Kidney (tissue), 14 donors: ENCODE results near the gene SHPK. TPM values are rescaled to one million over a fixed set of nuclear protein-coding genes. Genes with fewer than 3 reads are reported as not detected.

Experiments used
- DNase-seq, 5 donors: peaks; one replicate each; pipeline ENCODE4 v3.0.0-alpha.2; 2013 to 2020
- FAIRE-seq: peaks from 2 replicates; lab custom pipeline; 2012; peaks lifted over from hg19 to GRCh38; lab: Jason Lieb, UNC
- H3K27ac ChIP-seq, 2 donors: one replicate each; pipeline ENCODE4 v1.7.0; 2013; ENCODE audit warnings: low read depth in 2 of 2, low read length in 2 of 2, inconsistent platforms in 1 of 2
- H3K27me3 ChIP-seq: one replicate; pipeline ENCODE4 v1.7.1; 2013; ENCODE audit warnings: low read length, inconsistent platforms; ENCODE audit not compliant: control insufficient read depth, insufficient read depth
- H3K36me3 ChIP-seq, 3 donors: one replicate each; pipeline versions ENCODE4 v1.7.0 to v1.7.1; 2013; ENCODE audit warnings: low read length in 3 of 3, control low read depth in 1 of 3, inconsistent platforms in 1 of 3; ENCODE audit not compliant: insufficient read depth in 3 of 3, control insufficient read depth in 2 of 3
- H3K4me1 ChIP-seq, 3 donors: one replicate each; pipeline versions ENCODE4 v1.7.0 to v1.7.1; 2013; ENCODE audit warnings: low read length in 3 of 3, inconsistent platforms in 1 of 3, low read depth in 1 of 3; ENCODE audit not compliant: control insufficient read depth in 2 of 3, insufficient read depth in 2 of 3
- H3K4me3 ChIP-seq, 3 donors: one replicate each; pipeline versions ENCODE4 v1.7.0 to v1.8.1; 2013; ENCODE audit warnings: low read length in 3 of 3, control low read depth in 1 of 3, inconsistent platforms in 1 of 3
- H3K9ac ChIP-seq, 3 donors: one replicate each; pipeline versions ENCODE4 v1.7.0 to v1.7.1; 2013; ENCODE audit warnings: low read length in 3 of 3, control low read depth in 1 of 3, inconsistent platforms in 1 of 3
- H3K9me3 ChIP-seq, 3 donors: one replicate each; pipeline versions ENCODE4 v1.7.0 to v1.7.1; 2013; ENCODE audit warnings: low read length in 3 of 3, control low read depth in 1 of 3, inconsistent platforms in 1 of 3; ENCODE audit not compliant: control insufficient read depth in 2 of 3, insufficient read depth in 1 of 3
- intact Hi-C: fragments of 100-400 bp; cut with DNase I; formaldehyde crosslinking; loops from one replicate; pipeline ENCODE4 v1.11.1; 2022
- polyA plus RNA-seq: library from polyadenylated mRNA; stranded (reverse); fragments of 350-450 nt; fragmentation: Illumina TruSeq; extraction: RNeasy Lipid Tissue Mini Kit (QIAGEN cat#74804); gene quantifications from one replicate; pipeline ENCODE4 v1.2.3, GENCODE V29; 2014; ENCODE audit warnings: low read depth, low replicate concordance; ENCODE audit not compliant: insufficient read depth
- total RNA-seq: library from RNA; stranded (reverse); fragmentation: NEBNext Ultra II Directional; extraction: Animal tissue kit (Norgen Biotek cat#: 25700); gene quantifications from one replicate; pipeline ENCODE4 v1.2.1, GENCODE V29; 2021
- TF ChIP-seq, protein P1 (sequence below): IDR thresholded peaks from 3 replicates; pipeline ENCODE4 v1.5.1; 2012; ENCODE audit warnings: mild to moderate bottlenecking, moderate library complexity, borderline replicate concordance; ENCODE audit not compliant: insufficient read depth; ENCODE audit errors: extremely low read depth
- donor health status: control.
- donor health status: control.
- donor health status: control.
- donor health status: control.
- donor health status: control.
- donor health status: DM: yes; HTN: yes; CAD: no.
- donor health status: Normal renal cell carcinoma (clear cell type).

SHPK gene
- total and polyA plus RNA-seq, 2 donors from 2014 or later: 9.2 to 17.5 TPM

- H3K27ac ChIP-seq: peak overlapping the region; percentile 54 to 83
- FAIRE-seq (no peak), DNase-seq (peak in 2 of 5 donors; percentile 43 to 90)
- no peak overlapping the region for H3K9ac ChIP-seq
- H3K9me3 ChIP-seq: no peaks in the 10 kb centered on the region
- H3K4me1 ChIP-seq: peaks cover 0 to 12% (median 9%) of the 10 kb centered on the region in 3 donors
- H3K27me3 ChIP-seq: no peaks in the 10 kb centered on the region
- TF ChIP-seq, protein P1, sequence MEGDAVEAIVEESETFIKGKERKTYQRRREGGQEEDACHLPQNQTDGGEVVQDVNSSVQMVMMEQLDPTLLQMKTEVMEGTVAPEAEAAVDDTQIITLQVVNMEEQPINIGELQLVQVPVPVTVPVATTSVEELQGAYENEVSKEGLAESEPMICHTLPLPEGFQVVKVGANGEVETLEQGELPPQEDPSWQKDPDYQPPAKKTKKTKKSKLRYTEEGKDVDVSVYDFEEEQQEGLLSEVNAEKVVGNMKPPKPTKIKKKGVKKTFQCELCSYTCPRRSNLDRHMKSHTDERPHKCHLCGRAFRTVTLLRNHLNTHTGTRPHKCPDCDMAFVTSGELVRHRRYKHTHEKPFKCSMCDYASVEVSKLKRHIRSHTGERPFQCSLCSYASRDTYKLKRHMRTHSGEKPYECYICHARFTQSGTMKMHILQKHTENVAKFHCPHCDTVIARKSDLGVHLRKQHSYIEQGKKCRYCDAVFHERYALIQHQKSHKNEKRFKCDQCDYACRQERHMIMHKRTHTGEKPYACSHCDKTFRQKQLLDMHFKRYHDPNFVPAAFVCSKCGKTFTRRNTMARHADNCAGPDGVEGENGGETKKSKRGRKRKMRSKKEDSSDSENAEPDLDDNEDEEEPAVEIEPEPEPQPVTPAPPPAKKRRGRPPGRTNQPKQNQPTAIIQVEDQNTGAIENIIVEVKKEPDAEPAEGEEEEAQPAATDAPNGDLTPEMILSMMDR: no peak
- H3K36me3 ChIP-seq: peaks cover 0 to 9% (median 6%) of the 10 kb centered on the region in 3 donors
- intact Hi-C loops: no loop called here
- no peak overlapping the region for H3K4me3 ChIP-seq
Observed at GRCh38 chr17:3659541-3660111, 23.6 kb upstream of the SHPK start.

GRCh38 chr17:3658784-3659449 lies 22.9 kb upstream of the SHPK start:
- H3K36me3 ChIP-seq: peaks cover 0 to 6% (median 0%) of the 10 kb centered on the region in 3 donors
- no peak for FAIRE-seq
- H3K9ac ChIP-seq: no peak overlapping the region

GRCh38 chr17:3657874-3658783 lies 22.1 kb upstream of the SHPK start:
- intact Hi-C loops: no loop called here
- no peak for FAIRE-seq

More at GRCh38 chr17:3658784-3659449, 22.9 kb upstream of the SHPK start:
- H3K27ac ChIP-seq: peak overlapping the region in 1 of 2 donors; percentile 54
- intact Hi-C loops: no loop called here
- no peaks in the 10 kb centered on the region for H3K9me3 ChIP-seq
- peaks cover 0 to 12% (median 9%) of the 10 kb centered on the region in 3 donors for H3K4me1 ChIP-seq
- TF ChIP-seq, protein P1: no peak
- H3K4me3 ChIP-seq: no peak overlapping the region
- DNase-seq: no peak
- no peaks in the 10 kb centered on the region for H3K27me3 ChIP-seq

More at GRCh38 chr17:3657874-3658783, 22.1 kb upstream of the SHPK start:
- Histone ChIP-seq H3K36me3 (peaks cover 0 to 3% (median 0%) of the 10 kb centered on the region in 3 donors), H3K9me3 (no peaks in the 10 kb centered on the region), H3K9ac (no peak overlapping the region), H3K4me1 (peaks cover 0 to 12% (median 9%) of the 10 kb centered on the region in 3 donors), H3K4me3 (no peak overlapping the region), H3K27ac (no peak overlapping the region), H3K27me3 (no peaks in the 10 kb centered on the region)
- TF ChIP-seq, protein P1: no peak
- DNase-seq: no peak
